Skin epidermis (tissue), 12 donors: ENCODE results near the gene S100A12.

ENCODE experiments used
- H3K27ac ChIP-seq, 21 experiments: fragments of 200-600 bp; sonication (generic) in 11 of 21; one replicate each; pipeline ENCODE4 v1.5.0; 2020; ENCODE audit warnings: mild to moderate bottlenecking in 3 of 21, inconsistent platforms in 2 of 21, moderate library complexity in 2 of 21
- H3K4me3 ChIP-seq, 7 experiments: fragments of 200-600 bp; sonication (generic) in 2 of 7; one replicate each; pipeline ENCODE4 v1.5.0; 2020; ENCODE audit warnings: inconsistent platforms in 2 of 7, mild to moderate bottlenecking in 2 of 7, moderate library complexity in 1 of 7

The S100A12 gene

GRCh38 chr1:153397924-153398651, 22.7 kb upstream of the S100A12 start:
- H3K4me3 ChIP-seq, result no peak overlapping the region
- H3K27ac ChIP-seq, result no peak overlapping the region

GRCh38 chr1:153397051-153397923, 21.9 kb upstream of the S100A12 start:
- Histone ChIP-seq H3K4me3 (no peak overlapping the region), H3K27ac (no peak overlapping the region)

- Histone ChIP-seq H3K4me3 (no peak overlapping the region), H3K27ac (no peak overlapping the region)
Observed at GRCh38 chr1:153396461-153396860, 21.0 kb upstream of the S100A12 start.

- H3K4me3 ChIP-seq, result no peak overlapping the region
- peak overlapping the region in 2 of 21 experiments; percentile 14 to 32 for H3K27ac ChIP-seq
Observed at GRCh38 chr1:153395776-153396175, 20.4 kb upstream of the S100A12 start.

GRCh38 chr1:153395136-153395685, 19.8 kb upstream of the S100A12 start:
- H3K4me3 ChIP-seq, result no peak overlapping the region

GRCh38 chr1:153394391-153394790, 19.0 kb upstream of the S100A12 start:
- Histone ChIP-seq H3K27ac (peak overlapping the region in 3 of 21 experiments; percentile 14 to 48 (median 33)), H3K4me3 (no peak overlapping the region)

More at GRCh38 chr1:153395136-153395685, 19.8 kb upstream of the S100A12 start:
- H3K27ac ChIP-seq, result peak overlapping the region in 2 of 21 experiments; percentile 14 to 32

GRCh38 chr1:153393926-153394325, 18.5 kb upstream of the S100A12 start:
- H3K27ac ChIP-seq, result peak overlapping the region in 4 of 21 experiments; percentile 14 to 54 (median 33)
- H3K4me3 ChIP-seq, result no peak overlapping the region

DNA sequence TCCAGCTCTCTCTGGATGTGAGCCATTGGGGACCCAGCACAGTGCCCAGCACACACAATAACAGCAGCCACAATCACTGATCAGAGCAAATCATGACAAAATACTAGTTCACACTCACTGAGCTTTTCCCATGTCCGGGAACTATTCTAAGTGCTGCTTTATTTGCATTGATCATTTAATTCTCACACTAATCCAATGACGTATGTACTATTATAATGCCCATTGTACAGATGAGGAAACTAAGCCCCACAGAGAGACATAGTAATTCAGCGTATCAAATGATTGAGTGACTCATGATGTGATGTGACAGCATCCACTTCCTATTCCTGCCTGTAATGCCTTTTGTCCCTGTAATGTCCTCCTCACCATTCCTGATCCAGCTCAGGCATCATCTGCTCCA, 17.4 kb upstream of the S100A12 start:
- H3K27ac ChIP-seq, result peak overlapping the region in 4 of 21 experiments; percentile 18 to 54 (median 39)
- H3K4me3 ChIP-seq, result no peak overlapping the region

DNA sequence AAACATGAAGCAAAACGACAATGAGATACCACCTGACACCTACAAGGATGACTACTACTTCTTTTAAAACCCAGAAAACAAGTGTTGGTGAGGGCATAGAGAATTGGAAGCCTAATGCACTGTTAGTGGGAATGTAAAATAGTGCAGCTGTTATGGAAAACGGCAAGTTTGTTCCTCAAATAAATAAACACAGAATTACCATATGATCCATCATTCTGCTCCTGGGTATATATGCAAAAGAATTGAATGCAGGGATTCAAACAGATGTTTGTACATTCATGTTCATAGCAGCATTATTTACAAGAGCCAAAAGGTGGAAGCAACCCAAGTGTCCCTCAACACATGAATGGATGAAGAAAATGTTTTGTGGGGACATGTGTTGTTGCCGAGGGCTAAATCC, 16.8 kb upstream of the S100A12 start:
- H3K27ac ChIP-seq, result peak overlapping the region in 4 of 21 experiments; percentile 18 to 68 (median 39)
- no peak overlapping the region for H3K4me3 ChIP-seq

DNA sequence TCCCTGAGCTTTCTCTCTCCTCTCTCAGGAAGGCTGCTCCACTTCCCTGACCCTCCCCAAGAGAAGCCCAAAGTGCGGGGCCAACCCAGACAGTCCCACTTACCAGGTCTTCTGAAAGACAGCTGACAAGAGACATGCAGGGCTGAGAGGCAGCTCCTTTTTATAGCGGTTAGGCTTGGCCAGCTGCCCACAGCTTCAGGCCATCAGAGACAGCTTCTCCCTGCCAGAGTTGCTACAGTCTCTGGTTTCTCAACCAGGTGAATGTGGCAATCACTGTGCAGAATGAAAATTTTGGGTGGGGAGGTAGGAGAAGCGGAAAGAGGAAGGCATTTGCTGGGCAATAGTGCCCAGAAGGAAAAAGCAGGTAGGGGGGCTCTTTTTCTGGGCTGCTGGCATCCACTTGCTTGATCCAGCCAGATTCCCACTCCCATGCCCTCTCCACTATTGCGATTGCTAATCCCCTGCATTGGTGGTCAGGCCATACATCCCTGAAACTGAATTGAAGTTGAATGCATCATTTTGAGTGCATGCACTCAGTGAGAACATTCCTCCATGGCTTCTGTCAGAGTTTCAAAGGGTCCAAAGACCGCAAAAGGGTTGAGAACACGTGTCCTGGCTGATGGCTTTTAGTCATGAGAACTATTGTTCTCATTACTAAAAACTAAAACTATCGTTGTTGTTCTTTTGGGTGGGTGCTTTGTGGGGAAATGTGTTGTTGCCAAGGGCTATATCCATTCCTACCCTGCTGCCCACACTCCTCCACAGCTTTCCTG, 15.7 kb upstream of the S100A12 start, which contains the start of gene S100A8:
Gene S100A8 (minus strand): TSS at position 136 of the 773 bp plus-strand sequence. CDS start 538 bp downstream, outside the sequence.
- Histone ChIP-seq H3K27ac (peak within 1 kb of the TSS in 17 of 21 experiments; percentile 15 to 90 (median 67)), H3K4me3 (peak within 1 kb of the TSS; percentile 14 to 39 (median 24))

GRCh38 chr1:153389973-153390879, 14.8 kb upstream of the S100A12 start:
- Histone ChIP-seq H3K4me3 (peak overlapping the region; percentile 14 to 39 (median 24)), H3K27ac (peak overlapping the region in 17 of 21 experiments; percentile 15 to 90 (median 67))

- Histone ChIP-seq H3K27ac (peak overlapping the region in 9 of 21 experiments; percentile 55 to 90 (median 80)), H3K4me3 (peak overlapping the region in 4 of 7 experiments; percentile 14 to 39 (median 28))
Observed at GRCh38 chr1:153389401-153389800, 14.0 kb upstream of the S100A12 start.

- H3K27ac ChIP-seq, result peak overlapping the region in 7 of 21 experiments; percentile 53 to 90 (median 80)
- H3K4me3 ChIP-seq, result no peak overlapping the region
Observed at GRCh38 chr1:153387785-153388184, 12.4 kb upstream of the S100A12 start.

- peak overlapping the region in 12 of 21 experiments; percentile 3 to 90 (median 64) for H3K27ac ChIP-seq
- no peak overlapping the region for H3K4me3 ChIP-seq
Observed at GRCh38 chr1:153387001-153387400, 11.6 kb upstream of the S100A12 start.

DNA sequence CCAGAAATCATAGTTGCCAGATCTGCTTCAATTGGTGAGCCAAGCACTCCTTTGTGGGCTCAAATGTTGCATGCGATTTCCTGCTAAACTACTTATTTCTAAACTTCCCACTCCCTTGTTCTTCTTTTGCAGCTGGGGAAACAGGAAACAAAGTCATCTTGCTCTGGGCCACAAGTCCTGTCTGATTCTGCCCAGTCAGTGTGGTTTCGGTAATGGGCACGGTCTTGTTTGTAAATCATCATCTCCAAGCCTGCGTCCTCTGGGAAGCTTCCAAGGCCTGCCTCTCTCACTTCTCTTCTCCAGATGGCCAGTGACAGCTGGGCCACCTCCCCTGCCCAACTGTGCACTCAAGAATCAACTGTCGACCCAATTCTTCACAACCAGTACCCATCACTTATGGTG, 11.1 kb upstream of the S100A12 start:
- H3K4me3 ChIP-seq, result no peak overlapping the region
- H3K27ac ChIP-seq, result peak overlapping the region in 15 of 21 experiments; percentile 37 to 90 (median 70)

DNA sequence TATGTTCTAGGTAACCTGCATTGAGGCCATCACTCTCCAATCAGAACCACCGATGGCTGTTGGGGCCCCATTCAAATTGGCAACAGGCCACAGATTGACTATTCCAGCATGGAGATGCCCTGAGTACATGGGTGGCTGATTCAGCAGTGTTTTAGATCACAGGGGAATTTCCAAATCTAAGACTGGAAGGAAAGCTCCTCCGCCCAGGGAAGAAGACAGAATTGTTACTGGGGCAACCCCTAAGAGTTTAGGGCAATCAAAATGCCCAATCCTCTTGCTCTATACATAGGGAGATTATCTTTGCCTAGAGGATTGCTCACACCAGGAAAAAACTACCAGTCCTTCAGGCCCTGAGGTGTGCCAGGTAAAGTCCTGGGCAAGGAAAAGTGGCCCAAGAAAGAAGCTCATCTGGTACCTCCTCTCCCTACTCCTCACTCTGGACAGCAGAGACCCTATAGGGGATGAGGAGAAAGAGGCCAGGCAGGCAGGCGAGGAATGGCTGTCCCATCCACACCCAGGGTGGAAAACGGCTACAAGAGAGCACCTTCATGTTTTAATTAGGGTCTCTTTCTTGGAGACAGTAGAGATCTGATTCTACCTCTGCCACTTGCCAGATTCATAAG, 9.6 kb upstream of the S100A12 start:
- H3K27ac ChIP-seq, result peak overlapping the region in 14 of 21 experiments; percentile 8 to 90 (median 70)

GRCh38 chr1:153380711-153381110, 5.3 kb upstream of the S100A12 start:
- H3K27ac ChIP-seq, result no peak overlapping the region
- H3K4me3 ChIP-seq, result no peak overlapping the region

More for the DNA sequence above, 9.6 kb upstream of the S100A12 start:
- no peak overlapping the region for H3K4me3 ChIP-seq

DNA sequence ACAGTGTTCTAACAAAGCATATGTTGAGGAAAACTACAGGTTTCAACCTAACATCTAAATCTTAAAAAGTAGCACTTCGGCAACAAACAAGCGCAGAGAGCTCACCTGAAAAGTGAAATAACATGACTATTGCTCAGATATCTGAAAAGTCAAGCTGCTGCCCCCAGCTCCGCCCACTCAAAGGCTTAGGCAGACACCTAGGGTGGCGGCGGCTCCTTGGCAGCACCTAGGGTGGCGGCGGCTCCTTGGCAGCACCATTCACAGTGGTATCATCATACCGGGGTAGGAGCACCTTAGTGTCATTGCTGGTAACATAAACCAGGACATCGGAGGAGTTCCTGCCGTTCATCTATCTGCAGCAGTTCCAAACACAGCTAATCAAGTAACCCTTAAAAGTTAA, 4.2 kb upstream of the S100A12 start:
- Histone ChIP-seq H3K27ac (no peak overlapping the region), H3K4me3 (no peak overlapping the region)
